Measurements from ENCODE around the gene SCFD2.

The SCFD2 gene

DNA sequence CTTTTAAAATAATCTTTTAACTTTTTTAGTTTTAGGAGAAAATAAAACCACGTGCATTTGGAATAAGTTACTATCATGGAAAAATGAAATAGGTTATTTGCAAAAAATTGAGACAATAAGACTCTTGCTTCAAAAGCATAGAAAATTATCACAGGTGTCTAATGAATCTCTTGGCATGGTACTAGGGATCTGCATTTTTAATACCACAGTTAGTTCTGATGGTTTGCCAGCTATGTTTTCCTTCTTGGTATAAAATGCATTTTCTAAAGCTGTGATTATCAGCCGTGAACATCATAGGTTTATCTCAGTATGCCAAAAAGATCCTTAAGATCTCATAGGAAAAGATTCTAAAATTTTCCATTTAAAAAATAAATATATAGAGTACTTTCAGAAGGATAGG, 419.9 kb downstream of the SCFD2 start:
- no peak for DNase-seq

DNA sequence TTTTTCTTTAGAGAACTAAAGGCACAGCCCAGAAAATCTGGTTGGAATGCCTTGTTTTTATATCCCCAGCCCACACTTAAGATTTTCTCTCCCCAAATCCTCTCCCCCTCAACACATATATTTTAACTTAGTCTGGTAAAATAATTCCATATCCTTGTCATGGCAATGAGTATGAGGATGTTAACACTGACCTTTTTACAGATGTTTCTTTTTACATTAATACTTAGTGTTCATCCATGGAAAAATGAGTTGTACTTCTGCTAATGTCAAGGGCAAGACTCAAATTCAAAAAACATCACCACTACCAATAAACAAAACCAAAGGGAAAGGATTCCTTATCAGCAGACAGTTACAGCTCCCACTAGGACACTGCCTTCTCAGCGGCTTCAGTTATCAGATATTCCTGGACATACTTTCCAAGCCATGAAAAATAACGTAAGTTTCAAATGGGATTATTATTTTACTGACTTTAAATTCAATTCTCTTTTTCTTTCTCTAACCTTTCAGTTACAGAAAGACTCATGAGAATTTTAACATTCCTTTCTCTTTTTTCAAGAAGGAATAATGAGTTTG, 420.4 kb downstream of the SCFD2 start:
- DNase-seq = no peak

DNA sequence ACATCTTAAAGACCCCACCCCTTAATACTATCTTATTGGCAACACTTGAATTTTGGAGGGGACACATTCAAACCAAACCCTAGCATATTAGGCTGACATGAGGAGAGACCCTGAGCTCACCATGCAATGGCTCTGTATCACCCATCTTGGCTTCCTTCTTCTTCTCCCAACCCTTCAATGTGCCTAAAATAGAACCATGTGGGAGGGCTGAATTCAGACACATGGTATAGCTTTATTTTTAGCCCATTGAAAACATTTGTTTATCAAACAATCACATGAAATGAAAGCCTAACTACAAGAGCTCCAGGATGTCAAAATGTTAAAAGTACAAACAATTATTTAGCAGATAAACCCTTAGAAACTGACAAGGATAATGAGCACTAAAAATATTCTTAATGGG, 422.2 kb downstream of the SCFD2 start:
- no peak for DNase-seq

DNA sequence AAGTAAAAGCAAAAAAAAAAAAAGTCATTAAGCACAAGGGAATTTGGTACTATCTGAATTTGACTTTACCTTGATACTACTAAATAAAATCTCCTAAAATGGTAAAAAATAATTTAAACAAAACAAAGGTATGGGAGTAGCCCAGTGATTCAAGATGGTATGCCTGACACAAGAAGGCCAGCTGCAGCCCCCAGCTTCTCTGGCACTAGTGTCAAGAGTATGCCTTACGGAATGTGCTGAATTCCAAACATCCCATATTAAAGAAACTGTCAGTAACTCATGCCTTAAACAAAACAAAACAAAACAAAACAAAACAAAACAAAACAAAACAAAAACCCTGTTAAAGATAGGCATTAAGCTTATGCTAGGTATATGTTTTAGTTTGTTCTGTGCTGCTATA, 422.9 kb downstream of the SCFD2 start:
- no peak for DNase-seq

DNA sequence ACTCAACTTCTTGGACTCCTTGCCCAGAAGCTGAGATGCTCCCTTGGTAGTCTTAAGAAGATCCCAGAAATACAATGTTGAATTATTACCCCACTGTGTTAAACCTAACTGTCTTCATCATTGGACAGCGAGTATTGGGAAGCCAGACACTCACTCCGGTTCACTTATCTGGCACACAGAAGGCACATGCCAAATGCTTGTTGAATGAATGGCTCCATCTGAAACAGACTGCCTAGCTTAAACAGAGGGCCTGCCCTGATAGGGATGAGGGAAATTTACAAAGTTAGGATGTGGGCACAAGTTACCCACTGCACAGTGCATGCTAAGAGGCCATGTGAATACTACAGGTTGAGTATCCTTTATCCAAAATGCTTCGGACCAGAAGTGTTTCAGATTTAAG, 424.4 kb downstream of the SCFD2 start:
- DNase-seq = no peak

DNA sequence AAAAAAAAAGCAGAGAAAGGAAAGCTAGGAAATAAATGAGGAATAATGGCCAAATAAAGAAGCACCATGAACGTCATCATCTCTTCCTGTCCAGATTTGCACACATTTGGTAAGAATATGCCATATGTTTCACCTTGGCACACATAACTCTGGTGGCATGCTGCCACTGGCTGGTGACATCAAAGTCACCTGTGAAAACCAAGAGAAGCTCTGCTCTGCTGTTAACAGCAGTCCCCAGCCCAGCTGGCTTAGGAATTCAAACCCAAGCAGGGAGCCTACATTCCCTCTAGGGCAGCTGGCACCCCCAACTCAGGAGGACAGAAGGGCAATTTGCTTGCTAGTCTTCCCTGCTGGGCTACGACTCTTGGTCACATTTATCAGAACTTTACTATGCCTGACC, 426.1 kb downstream of the SCFD2 start:
- DNase-seq = no peak

DNA sequence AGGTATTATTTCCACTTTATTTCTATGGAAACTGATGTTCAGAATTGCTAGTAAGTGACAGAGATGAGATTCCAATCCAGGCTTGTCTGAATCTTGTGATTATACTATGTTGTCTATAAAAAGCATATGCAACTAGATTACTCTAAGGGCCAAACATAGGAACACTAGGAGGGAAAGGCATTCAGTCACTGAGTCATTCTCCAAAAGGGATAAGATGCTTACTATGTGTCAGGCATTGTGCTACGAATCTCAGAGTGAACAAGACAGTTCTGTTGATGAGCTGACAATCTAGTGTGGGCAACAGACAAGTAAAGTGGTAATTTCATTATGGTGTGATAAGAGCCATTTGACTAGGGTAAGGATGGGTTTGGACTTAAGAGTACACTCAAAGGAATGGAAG, 426.5 kb downstream of the SCFD2 start:
- DNase-seq = no peak

DNA sequence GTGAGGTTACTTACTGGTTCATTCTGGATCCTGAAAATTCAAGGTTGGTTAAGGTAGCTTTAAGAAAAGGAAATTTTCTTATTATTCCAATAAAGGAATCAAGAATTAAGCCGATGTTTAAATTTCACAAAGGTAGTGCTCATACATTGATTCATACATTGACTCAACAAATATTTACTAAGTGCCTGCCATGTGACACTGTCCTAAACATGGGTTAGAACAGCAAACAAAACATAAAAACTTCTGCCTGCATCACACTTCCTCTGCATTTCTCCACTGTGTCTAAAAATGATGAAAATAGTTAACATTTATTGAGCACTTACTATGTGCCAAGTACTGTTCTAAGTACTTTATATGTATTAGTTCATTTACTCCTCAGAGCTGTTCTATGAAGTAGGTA, 428.0 kb downstream of the SCFD2 start:
- DNase-seq = no peak

DNA sequence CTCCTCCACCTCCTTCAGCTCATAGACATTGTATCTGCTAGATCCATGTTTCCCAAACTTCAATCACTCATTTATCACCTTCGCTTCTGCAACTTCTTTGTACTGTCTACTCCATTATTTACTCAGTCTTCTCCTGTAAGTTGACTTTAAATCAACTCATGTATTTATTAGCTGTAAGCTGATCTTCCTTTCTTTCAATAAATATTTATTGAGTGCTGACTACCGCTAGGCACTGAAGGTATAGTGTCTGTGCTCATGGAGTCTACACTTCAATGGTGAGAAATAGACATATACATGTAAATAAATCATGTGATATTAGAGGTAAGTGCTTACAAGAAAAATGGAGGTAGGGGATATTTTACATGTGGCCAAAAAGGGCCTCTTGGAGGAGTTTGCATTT, 429.1 kb downstream of the SCFD2 start:
- DNase-seq = no peak

DNA sequence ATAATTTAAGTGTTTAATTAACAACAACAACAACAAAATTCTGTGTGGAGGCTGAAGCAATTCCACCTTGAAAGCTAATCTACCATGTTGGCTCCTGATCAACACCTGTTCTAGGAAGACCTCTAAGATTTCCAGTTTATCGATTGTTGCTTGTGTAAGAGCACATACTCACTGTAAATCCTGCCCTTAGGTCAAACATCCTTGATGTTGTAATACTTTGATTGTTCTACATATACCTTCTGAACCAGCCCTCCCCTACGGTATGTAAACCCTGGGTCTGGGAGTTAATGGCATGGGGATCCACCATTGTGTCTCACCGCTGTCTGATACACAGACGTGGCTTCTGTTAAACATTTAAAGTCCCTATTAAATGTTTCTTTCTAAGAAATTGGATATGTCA, 430.5 kb downstream of the SCFD2 start:
- DNase-seq = no peak

DNA sequence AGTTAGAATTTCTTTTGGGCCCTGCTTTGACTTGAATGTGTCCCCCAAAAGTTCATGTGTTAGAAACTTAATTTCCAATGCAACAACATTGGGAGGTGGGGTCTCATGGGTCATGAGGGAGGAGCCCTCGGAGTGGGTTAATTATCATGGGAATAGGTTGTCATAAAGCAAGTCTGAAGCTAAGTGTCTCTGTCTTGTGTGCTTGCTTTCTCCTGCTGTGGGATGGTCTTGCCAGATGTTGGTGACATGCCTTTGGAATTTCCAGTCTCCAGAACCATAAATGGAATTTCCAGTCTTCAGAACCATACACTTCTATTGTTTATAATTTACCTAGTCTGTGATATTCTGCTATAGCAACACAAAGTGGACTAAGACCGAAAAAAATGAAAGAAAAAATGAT, 432.1 kb downstream of the SCFD2 start:
- DNase-seq = no peak

DNA sequence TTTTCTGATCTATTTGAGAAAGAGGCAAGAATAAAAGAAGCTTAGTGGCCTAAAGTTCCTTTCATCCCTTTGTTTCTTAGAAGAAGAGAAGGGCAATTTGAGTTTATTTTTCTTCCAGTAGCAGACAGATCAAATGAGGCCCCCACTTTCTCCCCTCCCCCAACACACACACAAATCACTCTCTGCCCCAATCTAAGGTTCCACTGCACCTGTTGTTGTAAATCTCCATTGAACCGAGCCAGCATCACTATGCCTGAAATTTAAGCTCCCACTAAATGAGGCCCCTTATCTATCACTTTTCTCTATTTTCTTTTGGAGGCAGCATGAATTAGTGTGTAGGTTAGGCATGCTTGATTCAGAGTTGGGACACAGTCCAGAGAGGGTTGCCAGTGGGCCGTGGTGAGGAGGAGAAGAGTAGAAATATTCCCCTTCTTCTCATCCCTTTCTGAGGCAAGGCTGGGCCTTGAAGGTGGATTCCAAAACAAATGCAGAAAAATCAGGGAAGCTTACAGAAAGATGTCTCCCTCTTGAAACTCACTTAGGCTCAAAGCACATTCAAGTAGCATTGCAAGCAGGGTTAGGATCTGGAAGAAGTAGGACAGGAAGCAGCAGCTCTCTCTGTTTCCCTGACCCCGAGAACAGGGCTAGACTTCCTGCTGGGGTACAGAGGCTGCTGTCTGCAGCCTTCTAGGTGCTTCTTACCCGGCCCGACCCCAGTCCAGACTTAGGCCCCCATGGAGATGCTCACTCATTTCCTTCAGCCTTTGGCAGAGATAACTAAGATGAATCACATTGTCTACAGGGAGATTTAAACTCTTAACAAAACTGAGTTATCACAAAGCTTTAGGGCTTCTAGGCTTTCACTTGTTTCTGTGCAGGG, 433.0 kb downstream of the SCFD2 start:
- DNase-seq = no peak

DNA sequence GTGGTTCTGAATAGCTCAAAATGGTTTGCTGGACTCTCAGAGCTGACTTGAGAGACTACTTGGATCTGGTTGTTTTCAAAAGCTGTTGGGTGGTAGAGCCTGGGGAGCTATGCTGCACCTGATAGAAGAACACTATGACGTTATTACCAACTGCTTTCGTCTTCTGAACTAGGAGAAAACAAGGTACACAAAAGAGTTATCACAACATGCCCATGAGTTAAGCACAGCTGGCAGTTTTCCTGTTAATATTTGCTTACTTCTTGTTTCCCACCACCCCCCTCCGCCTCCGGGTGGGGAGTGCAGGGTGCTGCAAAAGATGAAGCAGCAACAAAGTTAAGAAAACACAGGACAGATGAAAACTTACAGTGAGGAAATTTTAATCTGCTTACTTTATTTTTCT, 434.6 kb downstream of the SCFD2 start:
- no peak for DNase-seq

DNA sequence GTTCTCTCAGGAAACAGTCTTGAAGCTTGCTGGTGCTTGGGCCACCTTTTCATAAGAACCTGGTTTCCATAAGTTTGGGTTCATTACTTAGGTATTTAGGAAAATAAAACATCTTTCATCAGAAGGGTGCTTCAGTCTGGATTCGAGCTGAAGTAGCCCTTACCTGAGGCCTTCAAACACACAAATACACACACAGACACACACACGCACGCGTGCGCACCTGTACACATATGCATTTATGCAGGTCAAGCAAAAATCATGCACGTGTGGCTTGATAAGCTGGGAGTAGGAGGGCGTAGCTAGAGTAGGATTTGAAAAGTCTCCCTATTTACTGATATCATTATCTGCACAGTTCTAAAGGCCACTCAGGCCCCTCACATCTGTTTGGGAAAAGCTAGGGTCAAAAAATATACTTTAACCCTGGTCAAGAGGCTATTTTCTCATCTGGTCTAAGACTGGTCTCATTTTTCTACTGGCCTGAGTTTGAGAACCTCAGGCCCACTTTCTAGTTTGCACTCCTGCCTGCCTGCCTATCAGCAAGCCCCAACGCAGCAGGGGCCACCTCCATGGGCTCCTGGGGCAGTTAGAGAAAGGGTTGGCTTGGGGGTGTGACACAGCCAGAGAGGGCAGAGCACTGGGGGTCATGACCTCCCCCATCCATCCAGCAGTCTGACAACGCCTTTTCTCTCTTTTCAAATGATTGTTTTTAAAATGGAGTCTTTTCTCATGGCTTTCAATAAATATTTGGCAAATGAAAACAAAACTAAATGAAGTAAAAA, 439.5 kb downstream of the SCFD2 start:
- no peak for DNase-seq

DNA sequence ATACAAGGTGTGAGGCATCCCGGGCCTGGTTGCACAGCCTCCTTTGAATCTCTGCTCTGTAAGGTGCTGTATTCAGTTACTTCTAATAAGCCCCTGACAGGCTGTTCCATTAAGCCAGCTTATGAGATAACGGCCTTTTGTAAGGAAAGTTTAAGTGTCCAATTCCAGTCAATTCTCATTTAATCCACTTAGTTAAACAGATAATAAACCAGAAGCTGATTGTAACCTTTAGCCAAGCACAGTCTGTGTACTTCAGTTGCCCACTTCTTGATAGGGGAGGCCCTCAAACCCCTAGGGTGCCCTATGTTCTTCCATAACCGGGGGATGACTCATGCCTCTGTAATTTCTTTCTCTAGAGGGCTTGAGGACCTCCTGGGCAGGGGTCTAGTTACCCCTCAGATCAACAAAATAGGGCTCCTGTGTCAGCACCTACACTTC, 440.3 kb downstream of the SCFD2 start:
- no peak for DNase-seq

DNA sequence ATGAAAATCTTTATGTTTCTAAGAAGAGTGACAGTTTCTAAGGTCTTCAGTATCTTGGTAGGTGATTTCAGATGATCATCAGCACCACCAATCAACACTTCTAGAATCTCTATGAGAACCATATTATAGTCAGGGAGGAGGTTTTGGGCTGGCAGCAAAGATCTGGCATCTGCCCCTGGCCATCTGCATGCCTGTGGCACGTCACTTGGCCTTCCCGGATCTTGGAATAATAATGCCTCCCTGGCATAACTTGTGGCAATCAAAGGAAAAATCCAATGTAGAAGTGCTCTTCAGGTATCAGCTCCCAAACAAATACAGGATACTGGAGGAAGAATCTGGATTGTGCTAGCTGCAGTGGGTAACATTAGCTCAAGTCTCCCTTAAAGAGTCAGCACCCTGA, 446.4 kb downstream of the SCFD2 start:
- DNase-seq = no peak

DNA sequence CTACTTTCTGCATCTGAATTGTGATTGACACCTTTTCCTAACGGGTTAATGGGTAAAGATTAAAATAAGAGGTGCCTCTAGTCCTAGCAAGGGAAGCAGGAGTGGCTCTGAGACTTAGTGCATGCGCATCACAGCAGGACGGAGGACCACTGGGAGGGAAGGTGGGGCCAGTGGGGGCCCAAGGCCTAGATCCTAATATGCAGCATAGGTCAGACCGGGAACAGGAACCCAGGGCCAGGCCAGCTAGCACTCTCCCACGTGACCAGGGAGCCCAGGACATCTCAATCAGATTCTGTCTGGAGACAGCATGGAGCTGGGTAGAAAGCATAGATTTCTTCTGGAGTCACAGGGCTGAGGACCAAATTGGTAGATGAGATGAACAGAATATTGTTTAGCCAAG, 448.0 kb downstream of the SCFD2 start:
- no peak for DNase-seq

DNA sequence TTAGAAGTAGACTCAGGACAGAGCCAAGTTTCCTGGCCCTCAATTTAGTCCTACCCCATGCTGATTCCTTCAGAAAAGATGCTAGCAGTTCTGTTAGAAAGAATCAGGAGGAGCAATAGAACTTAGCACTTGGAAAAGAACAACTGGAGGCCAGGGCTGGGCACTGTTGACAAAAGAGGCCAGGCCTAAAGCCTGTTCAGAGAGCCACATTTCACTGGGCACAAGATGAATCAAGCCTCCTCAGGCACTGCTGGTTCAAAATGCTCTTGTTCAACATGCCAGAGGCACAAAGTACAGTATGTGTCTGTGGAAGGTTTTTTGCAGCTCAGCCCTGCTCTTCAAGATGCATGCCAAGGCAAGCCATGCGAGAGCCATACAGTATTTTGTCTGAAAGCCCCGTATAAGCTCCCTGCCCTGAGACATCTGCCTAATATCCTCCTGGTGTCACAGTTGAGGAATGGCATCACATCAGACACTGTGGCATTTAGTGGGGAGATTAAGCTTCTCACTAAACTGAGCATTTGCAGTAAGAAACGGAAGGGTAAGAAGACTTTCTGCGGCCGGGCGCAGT, 450.0 kb downstream of the SCFD2 start:
- DNase-seq = no peak

DNA sequence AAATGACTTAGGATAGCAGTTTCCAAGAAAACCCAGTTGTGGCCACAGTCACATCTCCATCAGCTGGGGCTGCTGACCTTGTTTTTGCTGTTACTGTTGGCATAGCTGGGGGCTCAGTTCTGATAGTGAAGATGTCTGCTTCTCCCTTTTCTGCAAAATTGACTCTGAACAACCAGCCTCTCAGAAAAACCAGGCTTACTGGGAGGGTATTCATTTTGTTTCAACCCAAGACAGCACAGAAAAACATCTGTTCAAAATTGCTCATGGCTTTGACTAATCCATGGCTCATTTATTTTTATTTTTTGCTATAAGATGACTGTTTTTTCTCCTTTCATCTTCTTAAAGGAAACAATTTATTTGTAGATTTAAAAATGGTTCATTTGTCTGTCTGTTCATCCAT, 450.7 kb downstream of the SCFD2 start:
- no peak for DNase-seq

DNA sequence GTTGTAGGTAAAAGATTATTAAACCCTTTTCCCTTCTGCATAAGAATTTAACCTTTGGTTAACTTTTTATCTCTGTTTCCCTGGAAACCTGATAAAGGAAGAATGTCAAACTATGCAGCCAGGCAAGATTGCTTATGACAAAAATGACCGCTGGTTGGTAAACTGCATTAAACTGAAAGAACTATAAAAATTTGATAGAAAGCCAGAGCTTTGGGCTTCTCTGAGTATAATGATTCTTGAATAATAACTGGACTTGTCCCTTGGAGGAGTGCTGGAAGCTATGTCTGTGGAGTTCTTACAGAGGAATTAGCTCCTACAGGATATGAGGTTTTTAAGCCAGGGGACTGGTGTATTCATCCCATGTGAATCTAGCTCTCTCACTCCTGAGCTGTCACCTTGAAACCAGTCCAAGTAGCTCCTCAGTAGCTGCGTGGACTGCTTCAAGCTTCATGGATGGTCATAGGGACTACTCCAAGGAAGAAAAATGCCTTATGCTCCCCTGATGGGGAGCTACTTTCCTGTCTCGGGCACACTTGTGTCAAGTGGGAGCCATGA, 451.7 kb downstream of the SCFD2 start:
- no peak for DNase-seq

DNA sequence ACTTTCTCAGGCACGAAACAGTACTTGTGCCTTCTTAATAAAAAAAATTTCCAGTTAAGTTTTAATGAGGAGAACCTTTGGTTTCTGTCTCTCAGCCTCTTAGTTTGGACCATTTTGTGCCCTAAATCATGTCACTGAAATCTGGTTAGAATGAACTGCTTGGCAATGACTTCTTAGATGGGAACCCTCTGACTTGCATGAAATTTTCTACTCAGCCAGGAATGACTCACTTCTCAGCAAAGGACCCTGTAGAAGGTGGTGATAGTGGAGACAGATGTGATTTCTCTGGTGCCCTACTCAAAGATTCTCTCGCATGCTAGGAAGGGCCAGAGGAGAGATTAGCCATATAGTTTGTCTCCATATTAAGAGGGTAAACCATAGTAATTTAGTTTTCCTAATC, 453.3 kb downstream of the SCFD2 start:
- DNase-seq = no peak

DNA sequence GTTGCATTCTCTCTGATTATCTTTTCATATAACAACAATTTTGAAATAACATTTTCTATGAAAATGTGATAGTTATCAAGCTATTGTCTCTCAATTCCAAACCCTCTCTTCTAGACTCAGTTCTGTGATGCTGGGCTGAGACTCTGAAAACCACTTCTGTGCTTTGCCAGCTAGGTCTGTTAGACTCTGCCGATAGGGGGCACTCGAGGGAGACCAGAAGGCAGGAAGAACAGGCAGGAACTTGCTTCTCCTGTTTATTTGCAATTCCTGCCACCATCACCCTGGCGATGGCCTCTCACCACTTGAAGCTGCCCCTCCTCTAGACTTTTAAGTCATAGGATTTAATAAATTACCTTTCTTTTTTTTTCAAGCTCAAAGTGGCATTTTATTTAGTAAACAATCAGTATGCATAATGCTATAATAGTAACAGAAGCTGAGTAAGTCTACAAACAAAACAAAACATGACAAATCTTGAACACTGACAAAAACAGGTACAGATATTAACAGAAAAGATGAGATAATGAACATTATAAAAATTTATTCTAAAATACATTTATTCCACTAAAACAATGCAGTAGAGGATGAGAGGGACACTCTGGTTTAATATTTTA, 454.1 kb downstream of the SCFD2 start:
- peak; percentile 62 for DNase-seq

DNA sequence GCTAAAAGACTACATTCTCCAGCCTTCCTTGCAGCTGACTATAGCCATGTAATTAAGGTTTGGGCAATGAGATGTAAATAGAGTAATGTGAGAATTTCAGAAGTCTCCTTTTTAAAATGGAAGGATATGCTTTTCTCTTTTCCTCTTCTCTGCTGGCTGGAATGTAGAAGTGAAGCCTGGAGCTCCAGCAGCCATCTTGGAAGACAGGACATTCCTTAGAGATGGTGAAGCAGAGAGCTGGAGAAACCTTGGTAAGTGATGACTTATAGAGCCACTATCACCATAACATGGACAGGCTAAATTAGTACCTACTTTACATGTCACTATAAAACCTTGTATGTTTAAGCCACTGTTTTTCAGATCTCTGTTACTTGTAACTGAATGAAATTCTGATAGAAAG, 455.7 kb downstream of the SCFD2 start:
- no peak for DNase-seq
